Muscle layer of colon (tissue), 2 donors: ENCODE data around the gene MYO3B.
"Not testable (repeated sequence)": the region's sequence is repeated elsewhere in the genome, so short reads cannot be mapped to it uniquely, and the experiment has no call there.

Experiments used
- H3K27ac ChIP-seq: one replicate; pipeline ENCODE4 v1.7.0; 2013; ENCODE audit warnings: low read depth, mild to moderate bottlenecking, low read length, moderate library complexity
- H3K27me3 ChIP-seq, 2 donors: one replicate each; pipeline ENCODE4 v1.7.0; 2013; ENCODE audit warnings: low read length in 2 of 2, mild to moderate bottlenecking in 2 of 2; ENCODE audit not compliant: insufficient read depth in 2 of 2, control insufficient read depth in 1 of 2
- H3K36me3 ChIP-seq: one replicate; pipeline ENCODE4 v1.7.0; 2013; ENCODE audit warnings: mild to moderate bottlenecking, low read length; ENCODE audit not compliant: insufficient read depth
- H3K4me1 ChIP-seq: one replicate; pipeline ENCODE4 v1.7.0; 2013; ENCODE audit warnings: mild to moderate bottlenecking, low read length; ENCODE audit not compliant: insufficient read depth
- H3K4me3 ChIP-seq, 2 donors: one replicate each; pipeline ENCODE4 v1.7.0; 2013; ENCODE audit warnings: low read length in 2 of 2, low read depth in 1 of 2, mild to moderate bottlenecking in 1 of 2, moderate library complexity in 1 of 2
- H3K9ac ChIP-seq: one replicate; pipeline ENCODE4 v1.7.0; 2013; ENCODE audit warnings: low read length
- H3K9me3 ChIP-seq: one replicate; pipeline ENCODE4 v1.7.0; 2013; ENCODE audit warnings: mild to moderate bottlenecking, low read length
- donor health status: abdominal sarcoma.
- donor health status: Adenocarcinoma of cecum.

MYO3B gene

GRCh38 chr2:170201734-170202393 lies 23.9 kb downstream of the MYO3B start:
- no peaks in the 10 kb centered on the region for H3K4me1 ChIP-seq
- no peaks in the 10 kb centered on the region for H3K9me3 ChIP-seq
- H3K27ac ChIP-seq, result no peak overlapping the region
- no peak overlapping the region for H3K4me3 ChIP-seq
- no peak overlapping the region for H3K9ac ChIP-seq
- H3K36me3 ChIP-seq, result no peaks in the 10 kb centered on the region
- H3K27me3 ChIP-seq, result no peaks in the 10 kb centered on the region

GRCh38 chr2:170202437-170202836 lies 24.5 kb downstream of the MYO3B start:
- H3K9me3 ChIP-seq, result no peaks in the 10 kb centered on the region
- H3K36me3 ChIP-seq, result no peaks in the 10 kb centered on the region
- no peaks in the 10 kb centered on the region for H3K4me1 ChIP-seq
- H3K9ac ChIP-seq, result no peak overlapping the region
- no peaks in the 10 kb centered on the region for H3K27me3 ChIP-seq
- no peak overlapping the region for H3K27ac ChIP-seq
- no peak overlapping the region for H3K4me3 ChIP-seq

- no peaks in the 10 kb centered on the region for H3K27me3 ChIP-seq
- no peaks in the 10 kb centered on the region for H3K4me1 ChIP-seq
- H3K9me3 ChIP-seq, result no peaks in the 10 kb centered on the region
- H3K9ac ChIP-seq, result no peak overlapping the region
- H3K27ac ChIP-seq, result no peak overlapping the region
- H3K4me3 ChIP-seq, result no peak overlapping the region
- H3K36me3 ChIP-seq, result no peaks in the 10 kb centered on the region
These were observed 26.5 kb downstream of the MYO3B start for GRCh38 chr2:170204298-170204951.

GRCh38 chr2:170206246-170206645 lies 28.3 kb downstream of the MYO3B start:
- Histone ChIP-seq H3K4me1 (no peaks in the 10 kb centered on the region), H3K27me3 (no peaks in the 10 kb centered on the region), H3K9me3 (no peaks in the 10 kb centered on the region), H3K9ac (no peak overlapping the region), H3K36me3 (no peaks in the 10 kb centered on the region), H3K27ac (no peak overlapping the region), H3K4me3 (no peak overlapping the region)

- Histone ChIP-seq H3K36me3 (no peaks in the 10 kb centered on the region), H3K27ac (no peak overlapping the region), H3K27me3 (no peaks in the 10 kb centered on the region), H3K9ac (no peak overlapping the region), H3K4me1 (no peaks in the 10 kb centered on the region), H3K9me3 (no peaks in the 10 kb centered on the region), H3K4me3 (no peak overlapping the region)
These were observed 29.0 kb downstream of the MYO3B start for GRCh38 chr2:170206805-170207407.

GRCh38 chr2:170207901-170208300 lies 30.0 kb downstream of the MYO3B start:
- no peak overlapping the region for H3K4me3 ChIP-seq
- no peaks in the 10 kb centered on the region for H3K36me3 ChIP-seq
- H3K9me3 ChIP-seq, result no peaks in the 10 kb centered on the region
- H3K9ac ChIP-seq, result no peak overlapping the region
- H3K27me3 ChIP-seq, result no peaks in the 10 kb centered on the region
- H3K4me1 ChIP-seq, result no peaks in the 10 kb centered on the region
- H3K27ac ChIP-seq, result no peak overlapping the region

- H3K27ac ChIP-seq, result no peak overlapping the region
- no peaks in the 10 kb centered on the region for H3K9me3 ChIP-seq
- no peaks in the 10 kb centered on the region for H3K36me3 ChIP-seq
- H3K4me1 ChIP-seq, result no peaks in the 10 kb centered on the region
- H3K9ac ChIP-seq, result no peak overlapping the region
- H3K4me3 ChIP-seq, result no peak overlapping the region
- H3K27me3 ChIP-seq, result no peaks in the 10 kb centered on the region
These were observed 31.0 kb downstream of the MYO3B start for GRCh38 chr2:170208967-170209366.

- Histone ChIP-seq H3K9ac (no peak overlapping the region), H3K4me3 (no peak overlapping the region), H3K4me1 (no peaks in the 10 kb centered on the region), H3K27me3 (no peaks in the 10 kb centered on the region), H3K27ac (no peak overlapping the region), H3K9me3 (no peaks in the 10 kb centered on the region), H3K36me3 (no peaks in the 10 kb centered on the region)
These were observed 34.8 kb downstream of the MYO3B start for GRCh38 chr2:170212625-170213280.

- not testable (repeated sequence) for H3K27me3 ChIP-seq, H3K9ac ChIP-seq, H3K4me3 ChIP-seq, H3K4me1 ChIP-seq, H3K9me3 ChIP-seq, H3K36me3 ChIP-seq, H3K27ac ChIP-seq
These were observed 35.3 kb downstream of the MYO3B start for GRCh38 chr2:170213281-170213625.

- no peaks in the 10 kb centered on the region for H3K27me3 ChIP-seq
- no peak overlapping the region for H3K4me3 ChIP-seq
- no peaks in the 10 kb centered on the region for H3K4me1 ChIP-seq
- no peaks in the 10 kb centered on the region for H3K36me3 ChIP-seq
- no peak overlapping the region for H3K27ac ChIP-seq
- no peak overlapping the region for H3K9ac ChIP-seq
- H3K9me3 ChIP-seq, result no peaks in the 10 kb centered on the region
These were observed 35.7 kb downstream of the MYO3B start for GRCh38 chr2:170213651-170214050.

- Histone ChIP-seq H3K9me3 (no peaks in the 10 kb centered on the region), H3K4me3 (no peak overlapping the region), H3K4me1 (no peaks in the 10 kb centered on the region), H3K27me3 (no peaks in the 10 kb centered on the region), H3K9ac (no peak overlapping the region), H3K36me3 (no peaks in the 10 kb centered on the region), H3K27ac (no peak overlapping the region)
These were observed 36.5 kb downstream of the MYO3B start for GRCh38 chr2:170214309-170214948.
